Amniotic epithelial cell (primary cell): Measurements from ENCODE around the gene SLC27A4.
"Not testable (repeated sequence)": the region's sequence is repeated elsewhere in the genome, so short reads cannot be mapped to it uniquely, and the experiment has no call there.

Experiments used
- DNase-seq: peaks from one replicate; pipeline ENCODE4 v3.0.0-alpha.2; 2010; ENCODE audit warnings: low read depth

Gene SLC27A4

GRCh38 chr9:128324401-128324800 lies 15.9 kb upstream of the SLC27A4 start:
- DNase-seq = no peak

GRCh38 chr9:128325629-128326028 lies 14.7 kb upstream of the SLC27A4 start:
- DNase-seq = no peak

GRCh38 chr9:128333451-128333869 lies 6.9 kb upstream of the SLC27A4 start:
- no peak for DNase-seq

GRCh38 chr9:128335161-128335560 lies 5.2 kb upstream of the SLC27A4 start:
- DNase-seq = no peak

- no peak for DNase-seq
Measured at GRCh38 chr9:128335914-128336313, 4.4 kb upstream of the SLC27A4 start.

GRCh38 chr9:128337936-128338335 lies 2.4 kb upstream of the SLC27A4 start:
- no peak for DNase-seq

GRCh38 chr9:128338852-128339614 lies 1.3 kb upstream of the SLC27A4 start:
- DNase-seq = not testable (repeated sequence)

GRCh38 chr9:128340691-128341434 lies 536 bp downstream of the SLC27A4 start:
- DNase-seq = no peak

GRCh38 chr9:128341435-128341849 lies 1.1 kb downstream of the SLC27A4 start:
- DNase-seq = peak; percentile 62

- no peak for DNase-seq
Measured at GRCh38 chr9:128342971-128343680, 2.8 kb downstream of the SLC27A4 start.

GRCh38 chr9:128343855-128344254 lies 3.5 kb downstream of the SLC27A4 start:
- DNase-seq = no peak

GRCh38 chr9:128344931-128345605 lies 4.7 kb downstream of the SLC27A4 start:
- DNase-seq = no peak

- no peak for DNase-seq
Measured at GRCh38 chr9:128349125-128349524, 8.8 kb downstream of the SLC27A4 start.

GRCh38 chr9:128349772-128350171 lies 9.4 kb downstream of the SLC27A4 start:
- DNase-seq = no peak

- no peak for DNase-seq
Measured at GRCh38 chr9:128355451-128355850, 15.1 kb downstream of the SLC27A4 start.

- no peak for DNase-seq
Measured at GRCh38 chr9:128358090-128358489, 17.8 kb downstream of the SLC27A4 start.

GRCh38 chr9:128358861-128359260 lies 18.5 kb downstream of the SLC27A4 start:
- no peak for DNase-seq

GRCh38 chr9:128360826-128361225 lies 20.5 kb downstream of the SLC27A4 start:
- no peak for DNase-seq

- no peak for DNase-seq
Measured at GRCh38 chr9:128361296-128361985, 21.1 kb downstream of the SLC27A4 start.

GRCh38 chr9:128361986-128362646 lies 21.8 kb downstream of the SLC27A4 start:
- peak; percentile 67 for DNase-seq

GRCh38 chr9:128362774-128363173 lies 22.4 kb downstream of the SLC27A4 start:
- DNase-seq = no peak
